ENCODE data around the gene RBM4B. TPM values are rescaled to one million over a fixed set of nuclear protein-coding genes. Genes with fewer than 3 reads are reported as not detected.

Gene RBM4B
- total and polyA plus RNA-seq, 2 experiments from 2014 or later: 28.0 to 31.0 TPM

DNA sequence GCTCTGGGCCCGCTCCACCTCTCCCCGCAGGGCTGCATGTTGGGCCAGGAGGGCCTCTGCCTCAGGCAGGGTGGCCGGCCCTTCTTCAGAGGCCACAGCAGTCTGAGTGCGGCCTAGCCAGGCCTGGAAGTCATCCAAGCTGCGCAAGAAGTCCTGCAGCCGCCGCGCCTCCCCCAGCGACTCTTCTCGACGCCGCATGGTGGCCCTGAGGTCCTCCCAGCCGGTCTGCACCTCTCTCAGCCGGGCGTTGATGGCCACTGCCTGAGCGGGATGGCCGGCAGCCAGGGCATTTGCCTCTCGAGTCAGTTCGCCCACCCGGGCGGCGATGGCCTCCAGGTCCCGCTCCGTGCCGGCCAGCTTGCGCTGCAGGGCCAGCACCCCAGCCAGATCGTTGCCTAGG lies 23.1 kb upstream of the RBM4B start:
- Mint-ChIP-seq H3K27ac (no peak overlapping the region), H3K4me3 (no peak overlapping the region), H3K9me3 (no peaks in the 10 kb centered on the region; the same call in 2 of the 3 replicates), H3K4me1 (no peaks in the 10 kb centered on the region; the same call in 2 of the 3 replicates), H3K36me3 (ENCODE audit: low read depth) (peaks cover 57% of the 10 kb centered on the region), H3K27me3 (ENCODE audit: insufficient read depth, low read depth, poor library complexity) (peaks cover 2% of the 10 kb centered on the region)
- ATAC-seq (no peak), DNase-seq (ENCODE audit: low spot score) (no peak)
- no peak overlapping the region for H2AFZ ChIP-seq
- H3K27me3 ChIP-seq (ENCODE audit: insufficient read depth): no peaks in the 10 kb centered on the region
- TF ChIP-seq, protein P1, sequence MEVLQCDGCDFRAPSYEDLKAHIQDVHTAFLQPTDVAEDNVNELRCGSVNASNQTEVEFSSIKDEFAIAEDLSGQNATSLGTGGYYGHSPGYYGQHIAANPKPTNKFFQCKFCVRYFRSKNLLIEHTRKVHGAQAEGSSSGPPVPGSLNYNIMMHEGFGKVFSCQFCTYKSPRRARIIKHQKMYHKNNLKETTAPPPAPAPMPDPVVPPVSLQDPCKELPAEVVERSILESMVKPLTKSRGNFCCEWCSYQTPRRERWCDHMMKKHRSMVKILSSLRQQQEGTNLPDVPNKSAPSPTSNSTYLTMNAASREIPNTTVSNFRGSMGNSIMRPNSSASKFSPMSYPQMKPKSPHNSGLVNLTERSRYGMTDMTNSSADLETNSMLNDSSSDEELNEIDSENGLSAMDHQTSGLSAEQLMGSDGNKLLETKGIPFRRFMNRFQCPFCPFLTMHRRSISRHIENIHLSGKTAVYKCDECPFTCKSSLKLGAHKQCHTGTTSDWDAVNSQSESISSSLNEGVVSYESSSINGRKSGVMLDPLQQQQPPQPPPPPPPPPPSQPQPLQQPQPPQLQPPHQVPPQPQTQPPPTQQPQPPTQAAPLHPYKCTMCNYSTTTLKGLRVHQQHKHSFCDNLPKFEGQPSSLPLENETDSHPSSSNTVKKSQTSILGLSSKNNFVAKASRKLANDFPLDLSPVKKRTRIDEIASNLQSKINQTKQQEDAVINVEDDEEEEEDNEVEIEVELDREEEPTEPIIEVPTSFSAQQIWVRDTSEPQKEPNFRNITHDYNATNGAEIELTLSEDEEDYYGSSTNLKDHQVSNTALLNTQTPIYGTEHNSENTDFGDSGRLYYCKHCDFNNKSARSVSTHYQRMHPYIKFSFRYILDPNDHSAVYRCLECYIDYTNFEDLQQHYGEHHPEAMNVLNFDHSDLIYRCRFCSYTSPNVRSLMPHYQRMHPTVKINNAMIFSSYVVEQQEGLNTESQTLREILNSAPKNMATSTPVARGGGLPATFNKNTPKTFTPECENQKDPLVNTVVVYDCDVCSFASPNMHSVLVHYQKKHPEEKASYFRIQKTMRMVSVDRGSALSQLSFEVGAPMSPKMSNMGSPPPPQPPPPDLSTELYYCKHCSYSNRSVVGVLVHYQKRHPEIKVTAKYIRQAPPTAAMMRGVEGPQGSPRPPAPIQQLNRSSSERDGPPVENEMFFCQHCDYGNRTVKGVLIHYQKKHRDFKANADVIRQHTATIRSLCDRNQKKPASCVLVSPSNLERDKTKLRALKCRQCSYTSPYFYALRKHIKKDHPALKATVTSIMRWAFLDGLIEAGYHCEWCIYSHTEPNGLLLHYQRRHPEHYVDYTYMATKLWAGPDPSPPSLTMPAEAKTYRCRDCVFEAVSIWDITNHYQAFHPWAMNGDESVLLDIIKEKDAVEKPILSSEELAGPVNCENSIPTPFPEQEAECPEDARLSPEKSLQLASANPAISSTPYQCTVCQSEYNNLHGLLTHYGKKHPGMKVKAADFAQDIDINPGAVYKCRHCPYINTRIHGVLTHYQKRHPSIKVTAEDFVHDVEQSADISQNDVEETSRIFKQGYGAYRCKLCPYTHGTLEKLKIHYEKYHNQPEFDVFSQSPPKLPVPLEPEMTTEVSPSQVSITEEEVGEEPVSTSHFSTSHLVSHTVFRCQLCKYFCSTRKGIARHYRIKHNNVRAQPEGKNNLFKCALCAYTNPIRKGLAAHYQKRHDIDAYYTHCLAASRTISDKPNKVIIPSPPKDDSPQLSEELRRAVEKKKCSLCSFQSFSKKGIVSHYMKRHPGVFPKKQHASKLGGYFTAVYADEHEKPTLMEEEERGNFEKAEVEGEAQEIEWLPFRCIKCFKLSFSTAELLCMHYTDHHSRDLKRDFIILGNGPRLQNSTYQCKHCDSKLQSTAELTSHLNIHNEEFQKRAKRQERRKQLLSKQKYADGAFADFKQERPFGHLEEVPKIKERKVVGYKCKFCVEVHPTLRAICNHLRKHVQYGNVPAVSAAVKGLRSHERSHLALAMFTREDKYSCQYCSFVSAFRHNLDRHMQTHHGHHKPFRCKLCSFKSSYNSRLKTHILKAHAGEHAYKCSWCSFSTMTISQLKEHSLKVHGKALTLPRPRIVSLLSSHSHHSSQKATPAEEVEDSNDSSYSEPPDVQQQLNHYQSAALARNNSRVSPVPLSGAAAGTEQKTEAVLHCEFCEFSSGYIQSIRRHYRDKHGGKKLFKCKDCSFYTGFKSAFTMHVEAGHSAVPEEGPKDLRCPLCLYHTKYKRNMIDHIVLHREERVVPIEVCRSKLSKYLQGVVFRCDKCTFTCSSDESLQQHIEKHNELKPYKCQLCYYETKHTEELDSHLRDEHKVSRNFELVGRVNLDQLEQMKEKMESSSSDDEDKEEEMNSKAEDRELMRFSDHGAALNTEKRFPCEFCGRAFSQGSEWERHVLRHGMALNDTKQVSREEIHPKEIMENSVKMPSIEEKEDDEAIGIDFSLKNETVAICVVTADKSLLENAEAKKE (CRISPR knock-in tag; IDR thresholded peaks at IDR 0.05): no peak
- TF ChIP-seq ZNF114 (CRISPR knock-in tag; IDR thresholded peaks at IDR 0.05): no peak
- TF ChIP-seq STAT1 (IDR thresholded peaks at IDR 0.05; ENCODE audit: unreplicated experiment): no peak
- TF ChIP-seq NANOG (IDR thresholded peaks at IDR 0.05; ENCODE audit: borderline replicate concordance): no peak
- TF ChIP-seq, protein P2, sequence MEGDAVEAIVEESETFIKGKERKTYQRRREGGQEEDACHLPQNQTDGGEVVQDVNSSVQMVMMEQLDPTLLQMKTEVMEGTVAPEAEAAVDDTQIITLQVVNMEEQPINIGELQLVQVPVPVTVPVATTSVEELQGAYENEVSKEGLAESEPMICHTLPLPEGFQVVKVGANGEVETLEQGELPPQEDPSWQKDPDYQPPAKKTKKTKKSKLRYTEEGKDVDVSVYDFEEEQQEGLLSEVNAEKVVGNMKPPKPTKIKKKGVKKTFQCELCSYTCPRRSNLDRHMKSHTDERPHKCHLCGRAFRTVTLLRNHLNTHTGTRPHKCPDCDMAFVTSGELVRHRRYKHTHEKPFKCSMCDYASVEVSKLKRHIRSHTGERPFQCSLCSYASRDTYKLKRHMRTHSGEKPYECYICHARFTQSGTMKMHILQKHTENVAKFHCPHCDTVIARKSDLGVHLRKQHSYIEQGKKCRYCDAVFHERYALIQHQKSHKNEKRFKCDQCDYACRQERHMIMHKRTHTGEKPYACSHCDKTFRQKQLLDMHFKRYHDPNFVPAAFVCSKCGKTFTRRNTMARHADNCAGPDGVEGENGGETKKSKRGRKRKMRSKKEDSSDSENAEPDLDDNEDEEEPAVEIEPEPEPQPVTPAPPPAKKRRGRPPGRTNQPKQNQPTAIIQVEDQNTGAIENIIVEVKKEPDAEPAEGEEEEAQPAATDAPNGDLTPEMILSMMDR (conservative IDR thresholded peaks at IDR 0.05; ENCODE audit: low read depth in 2 of 2): no peak
- TF ChIP-seq, protein P3, sequence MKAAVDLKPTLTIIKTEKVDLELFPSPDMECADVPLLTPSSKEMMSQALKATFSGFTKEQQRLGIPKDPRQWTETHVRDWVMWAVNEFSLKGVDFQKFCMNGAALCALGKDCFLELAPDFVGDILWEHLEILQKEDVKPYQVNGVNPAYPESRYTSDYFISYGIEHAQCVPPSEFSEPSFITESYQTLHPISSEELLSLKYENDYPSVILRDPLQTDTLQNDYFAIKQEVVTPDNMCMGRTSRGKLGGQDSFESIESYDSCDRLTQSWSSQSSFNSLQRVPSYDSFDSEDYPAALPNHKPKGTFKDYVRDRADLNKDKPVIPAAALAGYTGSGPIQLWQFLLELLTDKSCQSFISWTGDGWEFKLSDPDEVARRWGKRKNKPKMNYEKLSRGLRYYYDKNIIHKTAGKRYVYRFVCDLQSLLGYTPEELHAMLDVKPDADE (IDR thresholded peaks at IDR 0.05): no peak
- no peak for TF ChIP-seq JUNB (IDR thresholded peaks at IDR 0.05; ENCODE audit: unreplicated experiment)
- no peak for TF ChIP-seq EZH2 (IDR thresholded peaks at IDR 0.05; ENCODE audit: low read depth, unreplicated experiment)
- TF ChIP-seq EZH2phosphoT487 (IDR thresholded peaks at IDR 0.05; ENCODE audit: unreplicated experiment): no peak
- TF ChIP-seq CREB1 (CRISPR knock-in tag; IDR thresholded peaks at IDR 0.05; ENCODE audit: low read depth): no peak
- TF ChIP-seq ZNF331 (CRISPR knock-in tag; IDR thresholded peaks at IDR 0.05; ENCODE audit: low read depth): no peak
- TF ChIP-seq POLR2AphosphoS5 (IDR thresholded peaks at IDR 0.05; ENCODE audit: low read depth): no peak
- TF ChIP-seq, protein P4, sequence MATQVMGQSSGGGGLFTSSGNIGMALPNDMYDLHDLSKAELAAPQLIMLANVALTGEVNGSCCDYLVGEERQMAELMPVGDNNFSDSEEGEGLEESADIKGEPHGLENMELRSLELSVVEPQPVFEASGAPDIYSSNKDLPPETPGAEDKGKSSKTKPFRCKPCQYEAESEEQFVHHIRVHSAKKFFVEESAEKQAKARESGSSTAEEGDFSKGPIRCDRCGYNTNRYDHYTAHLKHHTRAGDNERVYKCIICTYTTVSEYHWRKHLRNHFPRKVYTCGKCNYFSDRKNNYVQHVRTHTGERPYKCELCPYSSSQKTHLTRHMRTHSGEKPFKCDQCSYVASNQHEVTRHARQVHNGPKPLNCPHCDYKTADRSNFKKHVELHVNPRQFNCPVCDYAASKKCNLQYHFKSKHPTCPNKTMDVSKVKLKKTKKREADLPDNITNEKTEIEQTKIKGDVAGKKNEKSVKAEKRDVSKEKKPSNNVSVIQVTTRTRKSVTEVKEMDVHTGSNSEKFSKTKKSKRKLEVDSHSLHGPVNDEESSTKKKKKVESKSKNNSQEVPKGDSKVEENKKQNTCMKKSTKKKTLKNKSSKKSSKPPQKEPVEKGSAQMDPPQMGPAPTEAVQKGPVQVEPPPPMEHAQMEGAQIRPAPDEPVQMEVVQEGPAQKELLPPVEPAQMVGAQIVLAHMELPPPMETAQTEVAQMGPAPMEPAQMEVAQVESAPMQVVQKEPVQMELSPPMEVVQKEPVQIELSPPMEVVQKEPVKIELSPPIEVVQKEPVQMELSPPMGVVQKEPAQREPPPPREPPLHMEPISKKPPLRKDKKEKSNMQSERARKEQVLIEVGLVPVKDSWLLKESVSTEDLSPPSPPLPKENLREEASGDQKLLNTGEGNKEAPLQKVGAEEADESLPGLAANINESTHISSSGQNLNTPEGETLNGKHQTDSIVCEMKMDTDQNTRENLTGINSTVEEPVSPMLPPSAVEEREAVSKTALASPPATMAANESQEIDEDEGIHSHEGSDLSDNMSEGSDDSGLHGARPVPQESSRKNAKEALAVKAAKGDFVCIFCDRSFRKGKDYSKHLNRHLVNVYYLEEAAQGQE (IDR thresholded peaks at IDR 0.05; ENCODE audit: unreplicated experiment): no peak
- H4K20me1 ChIP-seq (replicated peaks; ENCODE audit: insufficient read depth): no peaks in the 10 kb centered on the region; the same call in 1 of the 2 replicates
- H3K36me3 ChIP-seq (ENCODE audit: insufficient read depth): no peaks in the 10 kb centered on the region
- H3K27ac ChIP-seq (ENCODE audit: low read depth): no peak overlapping the region
- H3K79me2 ChIP-seq (replicated peaks; ENCODE audit: insufficient read depth): no peaks in the 10 kb centered on the region
- H3F3A ChIP-seq (replicated peaks; ENCODE audit: low read depth): no peaks in the 10 kb centered on the region
- no peaks in the 10 kb centered on the region for H3K4me1 ChIP-seq (ENCODE audit: insufficient read depth)
- H3K9me2 ChIP-seq (ENCODE audit: insufficient read depth): no peaks in the 10 kb centered on the region
- no peak overlapping the region for H3K4me2 ChIP-seq
- H3K4me3 ChIP-seq: no peak overlapping the region
